ENCODE data around the gene TNFRSF8.

The TNFRSF8 gene

GRCh38 chr1:12124693-12125421 lies 61.8 kb downstream of the TNFRSF8 start:
- DNase-seq = peak; percentile 34

- no peak for DNase-seq
These were observed 62.6 kb downstream of the TNFRSF8 start for GRCh38 chr1:12125422-12126355.

- DNase-seq = no peak
These were observed 63.7 kb downstream of the TNFRSF8 start for GRCh38 chr1:12126781-12127180.

GRCh38 chr1:12127206-12127810 lies 64.2 kb downstream of the TNFRSF8 start:
- DNase-seq = no peak

DNA sequence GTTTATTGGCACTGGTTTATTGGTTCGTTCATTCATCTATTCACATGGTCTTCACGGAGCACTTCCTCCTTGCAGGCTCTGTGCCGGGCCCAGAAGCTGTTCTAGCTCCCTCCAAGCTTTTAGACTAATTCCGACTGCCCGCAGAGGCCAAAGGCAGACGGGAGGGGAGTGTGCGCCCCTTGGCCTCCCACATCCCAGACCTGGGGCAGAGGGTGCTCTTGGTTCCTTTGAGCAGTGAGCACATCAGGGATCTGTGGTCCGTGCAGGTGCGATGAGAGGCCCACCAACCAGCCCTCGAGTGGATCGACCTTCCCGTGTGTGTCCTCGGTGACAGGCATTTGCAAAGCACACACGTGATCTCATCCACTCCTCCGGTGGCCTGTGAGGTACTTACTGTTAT lies 65.0 kb downstream of the TNFRSF8 start:
- no peak for DNase-seq

DNA sequence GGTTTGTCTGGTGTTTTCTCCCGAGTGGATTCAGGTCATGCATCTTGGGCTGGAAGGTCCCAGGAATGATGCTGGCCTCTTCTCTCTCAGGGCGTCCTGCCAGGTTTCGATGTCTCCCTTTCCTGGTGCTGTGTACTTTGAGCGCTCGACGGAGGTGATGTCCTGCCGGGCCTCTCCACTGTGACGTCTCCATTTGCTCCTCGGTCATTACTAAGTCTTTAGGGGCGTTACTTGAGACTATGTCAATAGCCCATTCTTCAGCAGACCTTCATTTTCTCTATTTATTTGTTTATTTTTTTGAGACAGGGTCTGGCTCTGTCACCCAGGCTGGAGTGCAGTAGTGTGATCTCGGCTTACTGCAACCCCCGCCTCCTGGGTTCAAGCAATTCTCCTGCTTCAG lies 66.5 kb downstream of the TNFRSF8 start:
- DNase-seq = no peak

DNA sequence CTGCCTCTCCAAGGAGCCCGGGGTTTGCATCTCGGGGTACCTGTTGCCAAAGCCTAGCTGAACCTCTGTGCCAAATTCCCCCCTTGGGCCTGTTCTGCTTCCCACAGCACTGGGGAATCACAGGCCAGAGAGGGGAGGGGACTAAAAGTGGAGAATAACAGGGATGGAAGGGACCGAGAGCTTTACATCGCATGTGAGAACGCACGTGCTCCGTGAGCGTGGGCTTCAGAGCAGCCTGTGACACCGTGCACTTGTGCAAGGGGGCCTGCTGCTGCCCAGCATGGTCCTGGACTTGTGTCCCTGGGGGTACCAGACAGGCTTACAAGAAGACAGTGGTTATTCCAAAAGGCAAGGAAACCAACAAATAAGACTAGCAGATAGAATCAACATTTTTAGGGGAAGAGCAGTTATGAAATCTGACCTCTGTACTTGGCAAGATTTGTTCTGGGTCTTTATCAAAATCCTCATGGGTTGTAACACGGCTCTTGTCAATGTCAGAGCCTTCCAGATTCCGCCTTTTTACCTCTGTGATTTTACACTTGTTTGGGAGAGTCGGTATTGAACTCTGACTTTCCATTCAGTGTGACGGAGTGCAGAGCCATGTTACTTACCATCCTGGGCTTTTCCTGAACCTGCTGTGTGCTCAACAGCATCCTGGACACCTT lies 67.5 kb downstream of the TNFRSF8 start:
- no peak for DNase-seq

GRCh38 chr1:12132078-12132477 lies 69.0 kb downstream of the TNFRSF8 start:
- DNase-seq = no peak

DNA sequence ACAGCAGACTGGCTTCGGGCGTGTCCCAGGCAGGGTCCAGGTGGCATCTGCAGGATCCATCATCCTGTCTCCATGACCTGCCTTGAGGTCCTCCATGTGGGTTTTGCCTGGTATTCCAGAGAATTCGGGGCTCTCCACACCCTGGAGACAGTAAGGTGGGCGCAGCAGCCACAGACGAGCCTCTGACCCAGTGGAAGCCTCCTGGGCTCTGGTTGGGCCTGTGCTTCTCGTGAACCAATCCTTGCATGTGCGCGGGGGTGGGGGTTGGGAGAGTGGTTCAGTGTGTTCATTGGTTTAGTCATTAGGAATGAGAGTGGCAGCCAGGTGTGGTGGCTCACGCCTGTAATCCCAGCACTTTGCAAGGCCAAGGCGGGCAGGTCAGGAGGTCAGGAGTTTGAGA lies 71.6 kb downstream of the TNFRSF8 start:
- DNase-seq = no peak

GRCh38 chr1:12135612-12136011 lies 72.5 kb downstream of the TNFRSF8 start:
- no peak for DNase-seq

- no peak for DNase-seq
These were observed 74.0 kb downstream of the TNFRSF8 start for GRCh38 chr1:12136916-12137610.

DNA sequence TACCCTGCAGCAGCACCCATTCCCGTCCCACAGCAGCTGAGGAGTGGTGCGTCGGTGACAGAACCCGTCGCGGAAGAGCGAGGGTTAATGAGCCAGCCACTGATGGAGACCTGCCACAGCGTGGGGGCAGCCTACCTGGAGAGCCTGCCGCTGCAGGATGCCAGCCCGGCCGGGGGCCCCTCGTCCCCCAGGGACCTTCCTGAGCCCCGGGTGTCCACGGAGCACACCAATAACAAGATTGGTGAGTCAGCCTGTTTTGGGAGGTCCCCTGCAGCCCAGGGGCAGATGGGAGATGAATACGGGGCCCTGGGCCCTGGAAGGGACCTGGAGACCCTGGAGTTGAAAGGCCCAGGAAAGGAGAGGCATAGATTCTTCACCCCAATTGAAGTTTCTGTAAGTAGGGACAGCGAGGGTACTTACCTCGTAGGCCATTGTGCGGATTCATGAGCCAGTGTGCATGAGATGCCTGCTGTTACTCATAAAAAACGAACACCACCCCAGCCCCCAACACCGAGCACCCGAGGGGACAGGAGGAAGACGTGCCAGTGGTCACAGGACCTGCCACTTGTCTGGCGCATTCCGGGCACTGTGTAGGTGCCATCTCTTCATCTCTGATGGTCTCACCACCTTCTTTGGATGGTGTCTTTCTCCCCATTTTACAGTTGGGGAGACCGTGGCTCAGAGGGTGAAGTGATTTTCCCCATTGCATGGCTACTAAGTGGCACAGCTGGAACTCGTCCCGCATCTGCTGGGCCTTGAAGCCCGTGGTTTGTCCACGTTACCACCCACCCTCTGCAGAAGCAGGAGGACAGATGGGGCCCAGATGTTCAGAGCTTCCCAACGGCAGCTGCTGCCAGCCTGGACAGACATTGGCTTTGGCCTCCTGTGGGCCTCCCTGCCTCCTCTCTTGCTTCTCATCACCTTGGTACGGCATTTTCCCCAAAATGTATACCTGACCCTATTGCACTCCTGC lies 75.4 kb downstream of the TNFRSF8 start:
- no peak for DNase-seq

- DNase-seq = no peak
These were observed 76.9 kb downstream of the TNFRSF8 start for GRCh38 chr1:12140016-12140415.

DNA sequence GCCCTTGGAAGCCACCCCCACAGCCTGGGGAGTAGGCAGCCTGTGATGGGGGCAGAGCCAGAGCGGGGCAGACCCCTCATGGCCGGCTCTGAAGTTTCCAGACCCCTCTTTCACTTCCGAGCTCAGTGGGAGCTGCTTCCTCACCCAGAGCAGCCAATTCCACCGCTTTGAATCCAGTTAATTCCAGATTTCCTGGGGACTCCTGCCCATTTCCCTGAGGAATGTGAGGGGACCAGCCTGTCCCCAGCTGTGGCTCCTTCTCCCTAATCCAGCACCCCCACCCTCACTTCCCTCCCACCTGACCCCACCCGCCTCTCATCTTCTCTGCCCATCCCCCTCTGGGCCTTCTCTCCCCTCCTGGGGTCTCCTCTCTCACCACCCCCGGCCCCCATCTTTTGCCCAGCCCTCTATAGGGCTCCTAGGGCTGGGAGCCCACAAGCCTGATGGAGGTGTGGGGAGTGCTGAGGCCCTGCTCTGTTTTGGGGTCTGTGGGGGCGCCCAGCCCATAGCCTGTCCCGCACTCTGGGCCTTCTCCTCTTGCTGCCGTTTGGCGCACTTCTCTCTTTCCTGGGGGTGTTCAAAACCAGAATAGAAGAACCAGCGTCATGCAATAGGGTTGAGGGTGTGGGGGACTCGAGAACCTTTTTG lies 77.5 kb downstream of the TNFRSF8 start:
- DNase-seq = no peak

GRCh38 chr1:12141163-12141850 lies 78.2 kb downstream of the TNFRSF8 start:
- no peak for DNase-seq

DNA sequence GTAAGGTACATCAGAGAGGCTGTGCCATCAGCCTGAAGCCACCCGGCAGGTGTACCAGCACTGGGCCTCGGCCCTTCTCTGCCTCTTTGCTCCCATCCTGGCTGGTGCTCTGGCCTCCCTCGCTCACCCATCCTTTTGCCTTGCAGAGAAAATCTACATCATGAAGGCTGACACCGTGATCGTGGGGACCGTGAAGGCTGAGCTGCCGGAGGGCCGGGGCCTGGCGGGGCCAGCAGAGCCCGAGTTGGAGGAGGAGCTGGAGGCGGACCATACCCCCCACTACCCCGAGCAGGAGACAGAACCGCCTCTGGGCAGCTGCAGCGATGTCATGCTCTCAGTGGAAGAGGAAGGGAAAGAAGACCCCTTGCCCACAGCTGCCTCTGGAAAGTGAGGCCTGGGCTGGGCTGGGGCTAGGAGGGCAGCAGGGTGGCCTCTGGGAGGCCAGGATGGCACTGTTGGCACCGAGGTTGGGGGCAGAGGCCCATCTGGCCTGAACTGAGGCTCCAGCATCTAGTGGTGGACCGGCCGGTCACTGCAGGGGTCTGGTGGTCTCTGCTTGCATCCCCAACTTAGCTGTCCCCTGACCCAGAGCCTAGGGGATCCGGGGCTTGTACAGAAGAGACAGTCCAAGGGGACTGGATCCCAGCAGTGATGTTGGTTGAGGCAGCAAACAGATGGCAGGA lies 79.2 kb downstream of the TNFRSF8 start:
- DNase-seq = no peak

DNA sequence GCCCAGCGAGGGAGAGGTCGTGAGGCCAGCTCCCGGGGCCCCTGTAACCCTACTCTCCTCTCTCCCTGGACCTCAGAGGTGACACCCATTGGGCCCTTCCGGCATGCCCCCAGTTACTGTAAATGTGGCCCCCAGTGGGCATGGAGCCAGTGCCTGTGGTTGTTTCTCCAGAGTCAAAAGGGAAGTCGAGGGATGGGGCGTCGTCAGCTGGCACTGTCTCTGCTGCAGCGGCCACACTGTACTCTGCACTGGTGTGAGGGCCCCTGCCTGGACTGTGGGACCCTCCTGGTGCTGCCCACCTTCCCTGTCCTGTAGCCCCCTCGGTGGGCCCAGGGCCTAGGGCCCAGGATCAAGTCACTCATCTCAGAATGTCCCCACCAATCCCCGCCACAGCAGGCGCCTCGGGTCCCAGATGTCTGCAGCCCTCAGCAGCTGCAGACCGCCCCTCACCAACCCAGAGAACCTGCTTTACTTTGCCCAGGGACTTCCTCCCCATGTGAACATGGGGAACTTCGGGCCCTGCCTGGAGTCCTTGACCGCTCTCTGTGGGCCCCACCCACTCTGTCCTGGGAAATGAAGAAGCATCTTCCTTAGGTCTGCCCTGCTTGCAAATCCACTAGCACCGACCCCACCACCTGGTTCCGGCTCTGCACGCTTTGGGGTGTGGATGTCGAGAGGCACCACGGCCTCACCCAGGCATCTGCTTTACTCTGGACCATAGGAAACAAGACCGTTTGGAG lies 80.0 kb downstream of the TNFRSF8 start:
- no peak for DNase-seq

DNA sequence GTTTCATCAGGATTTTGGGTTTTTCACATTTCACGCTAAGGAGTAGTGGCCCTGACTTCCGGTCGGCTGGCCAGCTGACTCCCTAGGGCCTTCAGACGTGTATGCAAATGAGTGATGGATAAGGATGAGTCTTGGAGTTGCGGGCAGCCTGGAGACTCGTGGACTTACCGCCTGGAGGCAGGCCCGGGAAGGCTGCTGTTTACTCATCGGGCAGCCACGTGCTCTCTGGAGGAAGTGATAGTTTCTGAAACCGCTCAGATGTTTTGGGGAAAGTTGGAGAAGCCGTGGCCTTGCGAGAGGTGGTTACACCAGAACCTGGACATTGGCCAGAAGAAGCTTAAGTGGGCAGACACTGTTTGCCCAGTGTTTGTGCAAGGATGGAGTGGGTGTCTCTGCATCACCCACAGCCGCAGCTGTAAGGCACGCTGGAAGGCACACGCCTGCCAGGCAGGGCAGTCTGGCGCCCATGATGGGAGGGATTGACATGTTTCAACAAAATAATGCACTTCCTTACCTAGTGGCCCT lies 80.6 kb downstream of the TNFRSF8 start:
- DNase-seq = peak; percentile 69

Measured in NCI-H2029 (cell line).